Activated naive CD4-positive, alpha-beta T cell treated with anti-CD3 and anti-CD28 coated beads for 36 hours (primary cell): ENCODE results near the gene CCDC182. TPM values are rescaled to one million over a fixed set of nuclear protein-coding genes. Genes with fewer than 3 reads are reported as not detected.

ENCODE experiments used
- CTCF ChIA-PET: fragments of 350-600 bp; sonication (Branson Sonifier 250); formaldehyde crosslinking; loops from one replicate; lab custom pipeline; 2021; ENCODE audit warnings: antibody characterized with exemption; lab: Charles Lee
- DNase-seq: peaks from one replicate; pipeline ENCODE4 v3.0.0-alpha.2; 2020
- H3K27ac Mint-ChIP-seq: one replicate; pipeline ENCODE4 v1.8.0; 2021; ENCODE audit warnings: mild to moderate bottlenecking, mixed read lengths
- H3K27me3 Mint-ChIP-seq: one replicate; pipeline ENCODE4 v1.8.0; 2021; ENCODE audit warnings: low read depth, mixed read lengths
- H3K36me3 Mint-ChIP-seq: one replicate; pipeline ENCODE4 v1.8.0; 2021; ENCODE audit warnings: low read depth, mixed read lengths
- H3K4me1 Mint-ChIP-seq: one replicate; pipeline ENCODE4 v1.8.0; 2021; ENCODE audit warnings: low read depth, mixed read lengths
- H3K4me3 Mint-ChIP-seq: one replicate; pipeline ENCODE4 v1.8.0; 2021; ENCODE audit warnings: mild to moderate bottlenecking, moderate library complexity, mixed read lengths
- H3K9me3 Mint-ChIP-seq: one replicate; pipeline ENCODE4 v1.8.0; 2021; ENCODE audit warnings: mixed read lengths
- intact Hi-C: fragments of 100-400 bp; cut with micrococcal nuclease; formaldehyde crosslinking; loops from one replicate; pipeline ENCODE4 v1.15.1; 2023
- total RNA-seq, 2 experiments: library from RNA; stranded (reverse); gene quantifications; one replicate each; pipeline ENCODE4 v1.2.3, GENCODE V29; 2021

CCDC182 gene
- total RNA-seq, 2 experiments from 2014 or later, result not detected

DNA sequence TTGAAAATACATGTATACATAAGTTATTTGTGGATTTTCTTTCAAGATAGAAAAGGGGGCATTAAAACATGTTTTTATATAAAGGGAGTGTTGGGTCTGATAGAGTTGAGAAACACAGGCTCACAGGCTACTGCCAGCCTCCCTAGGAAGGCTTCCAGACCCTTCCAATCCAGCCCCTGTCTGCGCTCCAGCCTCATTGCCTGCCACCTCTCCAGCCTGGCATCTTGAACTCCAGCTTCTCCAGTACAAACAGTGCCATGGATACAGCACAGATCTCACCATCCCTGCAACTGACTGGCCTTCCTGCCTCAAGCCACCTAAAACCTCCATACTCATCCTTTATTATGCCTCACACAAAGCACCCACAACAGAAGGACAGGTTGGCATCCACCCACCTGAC is 40.7 kb downstream of the CCDC182 start:
- no peak overlapping the region for H3K4me3 Mint-ChIP-seq
- no peaks in the 10 kb centered on the region for H3K27me3 Mint-ChIP-seq
- H3K27ac Mint-ChIP-seq, result no peak overlapping the region
- CTCF ChIA-PET, result interaction anchor here (0.8 kb wide), 1 partner anchor 461 kb away, joined by 3 read pairs; no protein-coding TSS in a partner anchor
- intact Hi-C loops, result no loop called here
- DNase-seq, result no peak
- H3K36me3 Mint-ChIP-seq, result no peaks in the 10 kb centered on the region
- no peaks in the 10 kb centered on the region for H3K4me1 Mint-ChIP-seq
- no peaks in the 10 kb centered on the region for H3K9me3 Mint-ChIP-seq

DNA sequence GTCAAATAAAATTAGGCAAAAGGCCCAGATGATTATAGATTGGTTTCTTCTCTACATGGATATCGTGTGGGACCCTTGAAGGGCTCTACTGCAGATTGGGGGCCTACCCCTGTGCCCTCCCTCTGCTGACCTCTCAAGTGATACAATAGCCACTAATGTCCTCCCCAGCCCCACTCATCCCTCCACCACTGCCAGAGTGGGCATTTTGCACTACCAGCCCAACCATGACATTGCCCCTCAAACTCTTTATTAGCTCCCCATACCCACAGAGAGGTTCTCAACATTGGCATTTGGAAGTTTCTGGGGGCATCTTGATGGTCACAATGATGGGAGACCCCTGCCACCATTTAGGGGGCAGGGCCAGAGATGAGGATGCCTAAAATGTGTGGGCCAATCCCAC is 41.8 kb downstream of the CCDC182 start:
- Mint-ChIP-seq H3K27ac (no peak overlapping the region), H3K4me3 (no peak overlapping the region), H3K9me3 (no peaks in the 10 kb centered on the region), H3K27me3 (no peaks in the 10 kb centered on the region), H3K4me1 (no peaks in the 10 kb centered on the region), H3K36me3 (no peaks in the 10 kb centered on the region)
- DNase-seq, result no peak
- CTCF ChIA-PET, result no interaction called here
- intact Hi-C loops, result no loop called here

DNA sequence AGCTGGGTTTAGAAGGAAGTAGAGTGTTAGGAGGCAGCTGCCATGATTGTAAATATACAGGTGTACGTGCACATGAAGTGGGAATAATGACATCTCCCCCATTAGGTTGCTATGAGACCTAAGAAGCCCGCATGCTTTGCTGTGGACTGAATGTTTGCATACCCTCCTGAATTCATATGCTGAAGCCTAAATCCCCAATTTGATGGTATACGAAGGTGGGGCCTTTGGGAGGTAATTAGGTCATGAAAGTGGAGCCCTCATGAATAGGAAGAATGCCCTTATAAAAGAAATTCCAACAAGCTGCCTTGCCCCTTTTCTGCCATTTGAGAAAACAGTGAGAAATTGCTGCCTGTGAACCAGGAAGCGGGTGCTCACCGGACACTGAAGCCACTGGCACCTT is 44.0 kb downstream of the CCDC182 start:
- no peak overlapping the region for H3K4me3 Mint-ChIP-seq
- DNase-seq, result no peak
- H3K27me3 Mint-ChIP-seq, result no peaks in the 10 kb centered on the region
- H3K36me3 Mint-ChIP-seq, result no peaks in the 10 kb centered on the region
- intact Hi-C loops, result no loop called here
- no peak overlapping the region for H3K27ac Mint-ChIP-seq
- no peaks in the 10 kb centered on the region for H3K9me3 Mint-ChIP-seq
- CTCF ChIA-PET, result interaction anchor here (1.1 to 1.5 kb wide), 2 partner anchors 39 to 82 kb away, joined by 5 to 7 read pairs; no protein-coding TSS in a partner anchor
- no peaks in the 10 kb centered on the region for H3K4me1 Mint-ChIP-seq

DNA sequence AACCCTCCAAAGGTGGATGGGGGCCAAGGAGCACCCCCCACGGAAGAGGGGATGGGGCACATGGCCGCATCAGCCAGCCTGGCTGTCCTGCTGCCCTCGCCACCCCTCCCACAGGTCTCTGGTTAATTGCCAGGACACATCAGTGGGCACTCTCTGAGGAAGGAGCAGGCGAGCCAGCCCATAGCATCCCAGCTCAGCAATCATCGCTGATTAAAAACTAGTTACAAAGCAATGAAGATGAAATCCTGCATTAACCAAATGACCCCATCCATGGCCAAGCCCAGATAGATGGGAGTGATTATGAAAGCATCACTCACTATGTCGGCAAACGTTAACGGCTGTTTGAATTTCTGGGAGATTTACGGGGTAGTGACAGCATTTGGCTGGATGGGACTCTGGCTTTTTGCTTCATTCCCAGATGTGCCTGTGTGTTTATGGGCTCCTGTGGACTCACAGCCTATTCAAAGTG is 45.3 kb downstream of the CCDC182 start:
- H3K27ac Mint-ChIP-seq, result no peak overlapping the region
- CTCF ChIA-PET, result no interaction called here
- DNase-seq, result no peak

DNA sequence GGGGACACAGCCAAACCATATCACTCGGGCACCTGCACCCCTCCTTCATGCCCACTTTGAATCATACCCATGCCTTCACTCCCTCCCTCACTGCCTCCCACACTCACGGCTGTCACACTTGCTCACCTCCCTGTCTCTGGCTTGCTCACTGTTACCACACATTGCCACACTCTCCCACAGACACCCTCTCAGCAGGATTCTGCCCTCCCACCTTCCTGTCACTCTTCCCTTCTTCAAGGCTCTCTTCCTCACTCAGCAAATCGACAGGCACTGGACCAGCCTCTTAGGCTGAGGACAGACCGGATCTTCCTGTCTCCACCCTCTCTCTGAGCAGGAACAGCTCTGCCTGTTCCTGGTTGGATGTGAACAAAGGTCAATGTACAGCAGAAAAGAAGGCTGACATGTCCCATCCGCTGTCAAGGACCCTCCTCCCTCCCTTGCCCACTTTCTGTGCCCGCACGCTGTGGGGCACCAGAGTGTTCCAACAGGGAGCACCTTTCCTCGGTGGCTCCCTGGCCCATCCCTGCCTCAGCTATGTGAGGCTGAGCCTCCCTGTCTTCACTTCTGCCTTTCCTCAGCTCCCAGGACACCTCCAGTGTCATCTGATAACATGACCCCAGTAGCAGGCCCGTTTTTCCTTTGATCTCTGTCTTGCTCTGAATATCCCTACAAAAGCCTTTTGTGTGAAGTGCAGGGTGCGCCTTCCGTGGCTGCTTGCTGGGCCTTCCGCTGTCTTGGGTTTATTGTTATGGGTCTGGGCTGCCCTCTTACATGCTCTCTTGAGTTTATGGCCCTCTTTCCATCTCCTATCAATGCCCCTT is 47.0 kb downstream of the CCDC182 start:
- Mint-ChIP-seq H3K27me3 (no peaks in the 10 kb centered on the region), H3K36me3 (peaks cover 3% of the 10 kb centered on the region), H3K27ac (no peak overlapping the region), H3K9me3 (peaks cover 2% of the 10 kb centered on the region), H3K4me1 (peaks cover 4% of the 10 kb centered on the region), H3K4me3 (no peak overlapping the region)
- peak; percentile 14 for DNase-seq
- intact Hi-C loops, result no loop called here
- CTCF ChIA-PET, result interaction anchor here (0.5 kb wide), 1 partner anchor 115 kb away, joined by 6 read pairs; no protein-coding TSS in a partner anchor

More for the DNA sequence above, 45.3 kb downstream of the CCDC182 start:
- H3K27me3 Mint-ChIP-seq, result no peaks in the 10 kb centered on the region
- no peak overlapping the region for H3K4me3 Mint-ChIP-seq
- H3K36me3 Mint-ChIP-seq, result peaks cover 2% of the 10 kb centered on the region
- intact Hi-C loops, result no loop called here
- peaks cover 2% of the 10 kb centered on the region for H3K9me3 Mint-ChIP-seq
- no peaks in the 10 kb centered on the region for H3K4me1 Mint-ChIP-seq

DNA sequence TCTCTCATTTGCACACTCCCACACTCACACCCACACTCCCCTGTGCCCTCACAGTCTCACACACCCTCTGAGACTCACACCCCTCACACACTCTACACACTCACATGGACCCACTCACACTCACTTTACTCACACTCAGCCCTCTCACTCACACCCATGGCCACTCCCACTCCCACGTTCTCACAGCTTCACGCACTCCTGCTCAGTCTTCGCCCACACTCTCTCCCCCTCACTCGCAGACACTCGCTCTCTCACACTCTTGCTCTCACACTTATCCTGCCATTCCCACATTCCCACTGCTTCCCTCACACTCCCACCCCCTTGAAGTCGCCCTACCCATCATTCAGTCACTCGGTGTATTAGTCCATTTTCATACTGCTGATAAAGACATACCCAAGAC is 47.9 kb downstream of the CCDC182 start:
- CTCF ChIA-PET, result no interaction called here
- H3K9me3 Mint-ChIP-seq, result peaks cover 2% of the 10 kb centered on the region
- H3K27ac Mint-ChIP-seq, result no peak overlapping the region
- no peak overlapping the region for H3K4me3 Mint-ChIP-seq
- intact Hi-C loops, result no loop called here
- H3K4me1 Mint-ChIP-seq, result peaks cover 8% of the 10 kb centered on the region
- H3K36me3 Mint-ChIP-seq, result peaks cover 3% of the 10 kb centered on the region
- H3K27me3 Mint-ChIP-seq, result no peaks in the 10 kb centered on the region
- DNase-seq, result no peak

DNA sequence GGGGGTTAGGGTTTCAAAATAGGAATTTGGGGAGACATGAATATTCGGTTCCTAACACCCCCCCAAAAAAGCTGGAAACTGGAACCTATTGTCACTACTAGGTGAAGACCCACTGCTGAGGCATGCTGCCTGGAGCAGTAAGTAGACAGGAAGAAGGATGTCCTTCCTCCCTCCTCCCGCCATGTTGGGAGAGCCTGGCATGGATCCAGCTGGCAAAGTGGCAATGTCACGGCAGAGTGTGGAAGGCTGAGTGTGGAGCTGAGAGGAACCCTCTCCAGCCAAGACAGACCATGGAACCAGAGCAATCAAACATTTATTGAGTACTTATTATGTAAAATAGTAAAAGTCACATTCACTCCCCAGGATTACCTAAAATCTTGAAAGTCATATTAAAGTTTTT is 49.0 kb downstream of the CCDC182 start:
- CTCF ChIA-PET, result interaction anchor here (0.6 to 1.6 kb wide), 4 partner anchors 23 to 453 kb away, joined by 3 to 4 read pairs (median 4); no protein-coding TSS in a partner anchor
- peaks cover 8% of the 10 kb centered on the region for H3K4me1 Mint-ChIP-seq
- no peak overlapping the region for H3K4me3 Mint-ChIP-seq
- no peak overlapping the region for H3K27ac Mint-ChIP-seq
- intact Hi-C loops, result no loop called here
- peaks cover 2% of the 10 kb centered on the region for H3K9me3 Mint-ChIP-seq
- no peaks in the 10 kb centered on the region for H3K27me3 Mint-ChIP-seq
- no peak for DNase-seq
- peaks cover 3% of the 10 kb centered on the region for H3K36me3 Mint-ChIP-seq

Other genes starting within 250 kb of the CCDC182 start
- 10 to 100 TPM; 57.5 to 59.1 TPM for gene MRPS23, start 104.7 kb upstream of the CCDC182 start, total RNA-seq
- gene CUEDC1, start 210.1 kb upstream of the CCDC182 start, total RNA-seq, result under 1 TPM; 0.47 to 0.69 TPM
- gene VEZF1, start 243.0 kb upstream of the CCDC182 start, total RNA-seq, result 10 to 100 TPM; 21.7 to 22.0 TPM